Epithelial cell of prostate (primary cell): ENCODE data around the gene IRGQ.
"Not testable (repeated sequence)": the region's sequence is repeated elsewhere in the genome, so short reads cannot be mapped to it uniquely, and the experiment has no call there.

Source experiments
- DNase-seq: peaks from one replicate; pipeline ENCODE4 v3.0.0-alpha.2; 2011; ENCODE audit warnings: low read depth, low spot score
- H3K27ac ChIP-seq: fragments of 450-650 bp; 2 replicates; pipeline ENCODE4 v1.5.1; 2017; ENCODE audit warnings: mild to moderate bottlenecking

IRGQ gene

GRCh38 chr19:43605875-43606568 lies 10.1 kb upstream of the IRGQ start:
- DNase-seq: no peak
- peak overlapping the region; percentile 60 for H3K27ac ChIP-seq

DNA sequence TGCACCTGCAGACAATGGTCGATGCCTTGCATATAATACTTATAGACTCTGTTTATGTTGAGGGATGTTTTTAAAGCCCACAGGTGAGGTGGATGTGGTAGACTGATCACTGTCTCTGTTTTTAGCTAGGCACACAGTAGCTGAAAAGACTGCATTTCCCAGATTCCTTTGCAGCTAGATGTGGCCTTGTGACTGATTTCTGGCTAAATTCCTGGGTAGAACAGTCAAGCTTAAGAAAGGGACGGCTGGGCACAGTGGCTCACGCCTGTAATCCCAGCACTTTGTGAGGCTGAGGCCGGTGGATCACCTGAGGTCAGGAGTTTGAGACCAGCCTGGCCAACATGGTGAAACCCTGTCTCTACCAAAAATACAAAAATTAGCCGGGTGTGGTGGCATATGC lies 4.4 kb upstream of the IRGQ start:
- not testable (repeated sequence) for DNase-seq, H3K27ac ChIP-seq

DNA sequence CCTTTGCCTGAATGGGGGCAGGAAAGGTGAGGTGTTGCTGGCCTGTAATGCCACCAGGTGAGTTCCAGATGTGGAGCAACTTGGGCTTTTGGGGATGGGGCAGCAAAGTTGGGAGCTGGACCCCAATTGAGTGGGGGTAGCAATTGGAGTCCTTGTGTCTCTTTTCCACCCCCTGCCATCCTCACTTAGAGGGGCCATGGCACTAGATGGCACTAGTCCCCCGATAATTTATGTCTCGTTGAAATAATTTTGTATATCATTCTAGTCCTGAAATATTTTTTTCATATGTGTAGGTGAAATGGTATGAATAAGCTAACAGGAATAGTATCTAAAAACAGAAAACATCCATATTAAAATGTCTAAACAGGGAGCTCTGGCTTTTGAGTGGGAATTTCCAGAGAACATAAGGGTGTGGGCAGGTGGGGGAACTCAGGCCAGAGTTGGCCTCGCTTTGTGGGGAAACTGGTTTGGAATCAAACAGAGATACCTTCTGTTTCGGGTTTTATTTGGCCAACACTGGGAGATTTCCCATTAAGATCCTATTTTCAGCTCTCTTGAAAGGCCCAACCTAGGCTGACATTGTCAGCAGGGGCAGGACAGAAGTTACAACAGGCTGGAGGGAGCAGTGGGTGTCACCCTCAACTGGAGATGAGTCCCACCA lies 3.8 kb upstream of the IRGQ start:
- H3K27ac ChIP-seq: no peak overlapping the region
- DNase-seq: no peak

- H3K27ac ChIP-seq: no peak overlapping the region
- no peak for DNase-seq
Measured at GRCh38 chr19:43598445-43599240, 2.7 kb upstream of the IRGQ start.

DNA sequence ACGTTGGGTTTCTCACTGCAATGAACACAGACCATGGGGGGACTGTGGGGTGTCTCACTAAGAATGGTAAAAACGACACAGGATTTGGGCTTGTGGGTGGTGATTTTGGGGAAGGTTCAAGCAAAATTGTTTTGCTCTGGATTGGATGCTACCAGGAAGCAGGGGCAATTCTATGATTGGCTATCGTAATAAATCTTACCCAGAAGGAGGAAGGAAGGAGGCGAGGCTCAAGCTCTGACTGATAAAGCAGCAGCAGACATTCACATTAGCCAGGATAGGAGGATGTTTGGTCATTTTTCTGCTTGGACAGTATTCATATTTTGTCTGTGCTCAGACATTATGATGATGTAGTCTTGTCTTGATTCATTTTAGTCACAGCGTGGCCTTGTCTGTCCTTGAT lies 1.9 kb upstream of the IRGQ start:
- DNase-seq: no peak
- H3K27ac ChIP-seq: no peak overlapping the region

DNA sequence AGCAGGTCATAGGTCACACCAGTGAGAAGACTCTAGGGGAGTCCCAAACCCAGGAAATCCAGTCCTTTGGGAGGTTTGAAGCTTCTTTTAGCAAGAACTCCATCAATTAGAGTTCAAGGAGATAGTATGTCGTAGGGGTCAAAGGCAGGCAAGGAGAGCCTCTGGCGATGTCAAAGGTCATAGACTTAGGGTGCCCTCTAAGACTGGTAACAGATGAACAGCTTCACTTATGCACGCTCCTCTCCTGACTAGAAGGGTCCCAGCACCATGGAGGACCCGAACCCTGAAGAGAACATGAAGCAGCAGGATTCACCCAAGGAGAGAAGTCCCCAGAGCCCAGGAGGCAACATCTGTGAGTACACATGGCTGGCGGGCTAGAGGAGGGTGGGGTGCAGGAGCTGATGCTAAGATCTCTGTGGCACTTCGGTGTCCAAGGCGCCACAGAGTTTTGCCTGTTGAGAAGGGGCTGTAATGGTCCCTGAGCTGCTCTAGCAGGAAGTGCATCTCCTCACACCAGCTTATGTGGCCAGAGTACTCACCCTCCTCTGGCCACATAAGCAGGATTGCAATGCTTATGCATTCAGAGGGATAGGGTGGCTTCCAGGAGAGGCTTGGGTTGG lies 1.0 kb upstream of the IRGQ start:
- H3K27ac ChIP-seq: peak overlapping the region; percentile 88
- no peak for DNase-seq

- peak overlapping the region; percentile 88 for H3K27ac ChIP-seq
- DNase-seq: no peak
Measured at GRCh38 chr19:43595605-43595998, 332 bp downstream of the IRGQ start.

GRCh38 chr19:43594710-43595604 lies 977 bp downstream of the IRGQ start:
- DNase-seq: peak; percentile 14
- H3K27ac ChIP-seq: peak overlapping the region; percentile 88

- H3K27ac ChIP-seq: no peak overlapping the region
- DNase-seq: no peak
Measured at GRCh38 chr19:43594081-43594697, 1.7 kb downstream of the IRGQ start.

- H3K27ac ChIP-seq: no peak overlapping the region
- no peak for DNase-seq
Measured at GRCh38 chr19:43592800-43593350, 3.1 kb downstream of the IRGQ start.

- no peak for DNase-seq
- H3K27ac ChIP-seq: no peak overlapping the region
Measured at GRCh38 chr19:43591904-43592772, 3.8 kb downstream of the IRGQ start.

DNA sequence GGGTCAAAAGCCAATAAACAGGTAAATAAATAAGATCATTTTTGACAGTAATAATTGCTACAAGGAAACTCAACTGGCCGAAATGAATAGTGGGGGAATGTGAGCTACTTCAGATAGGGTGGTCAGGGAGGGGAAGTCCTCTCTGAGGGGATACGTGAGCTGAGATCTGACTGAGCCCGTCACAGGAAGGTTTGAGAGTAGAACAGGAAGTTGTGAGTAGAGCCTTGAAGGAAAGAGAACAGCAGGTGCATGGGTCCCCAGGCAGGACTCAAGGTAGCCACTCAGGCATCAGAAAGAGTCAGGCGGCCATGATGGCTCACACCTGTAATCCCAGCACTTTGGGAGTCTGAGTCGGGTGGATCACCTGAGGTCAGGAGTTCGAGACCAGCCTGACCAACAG lies 6.3 kb downstream of the IRGQ start:
- no peak for DNase-seq
- H3K27ac ChIP-seq: no peak overlapping the region

DNA sequence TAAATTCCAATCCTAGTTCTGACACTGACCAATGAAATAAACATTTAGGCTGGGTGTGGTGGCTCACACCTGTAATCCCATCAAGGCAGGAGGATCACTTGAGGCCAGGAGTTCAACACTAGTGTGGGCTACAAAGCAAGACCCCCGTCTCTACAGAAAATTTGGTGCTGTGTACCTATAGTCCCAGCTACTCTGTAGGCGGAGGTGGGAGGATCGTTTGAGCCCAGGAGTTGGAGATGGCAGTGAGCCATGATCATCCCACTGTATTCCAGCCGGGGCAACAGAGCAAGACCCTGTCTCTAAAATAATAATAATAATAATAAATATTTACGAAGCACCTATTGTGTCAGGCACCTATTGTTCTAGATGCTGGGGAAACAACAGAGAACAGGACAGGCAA lies 6.7 kb downstream of the IRGQ start:
- H3K27ac ChIP-seq: no peak overlapping the region
- no peak for DNase-seq

- not testable (repeated sequence) for DNase-seq, H3K27ac ChIP-seq
Measured at GRCh38 chr19:43587029-43587428, 8.9 kb downstream of the IRGQ start.

DNA sequence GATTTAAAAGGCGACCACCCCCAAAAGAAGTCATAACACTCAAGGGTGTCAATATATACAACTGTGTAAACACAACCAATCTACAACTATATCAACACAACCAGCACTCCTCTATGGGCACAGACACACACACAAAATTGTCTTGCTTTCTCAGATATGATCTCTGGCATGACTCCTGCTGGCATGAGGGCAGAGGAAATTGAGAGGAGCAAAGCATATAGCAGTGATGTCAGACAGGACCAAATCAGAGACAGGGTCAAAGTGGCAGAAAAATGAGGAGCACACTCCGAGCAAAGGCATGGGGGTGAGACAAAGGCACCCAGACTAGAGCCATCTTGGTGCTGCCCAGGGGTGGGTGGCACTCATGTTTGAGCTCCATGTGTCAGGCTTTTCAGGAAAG lies 9.6 kb downstream of the IRGQ start:
- DNase-seq: no peak
- H3K27ac ChIP-seq: no peak overlapping the region

DNA sequence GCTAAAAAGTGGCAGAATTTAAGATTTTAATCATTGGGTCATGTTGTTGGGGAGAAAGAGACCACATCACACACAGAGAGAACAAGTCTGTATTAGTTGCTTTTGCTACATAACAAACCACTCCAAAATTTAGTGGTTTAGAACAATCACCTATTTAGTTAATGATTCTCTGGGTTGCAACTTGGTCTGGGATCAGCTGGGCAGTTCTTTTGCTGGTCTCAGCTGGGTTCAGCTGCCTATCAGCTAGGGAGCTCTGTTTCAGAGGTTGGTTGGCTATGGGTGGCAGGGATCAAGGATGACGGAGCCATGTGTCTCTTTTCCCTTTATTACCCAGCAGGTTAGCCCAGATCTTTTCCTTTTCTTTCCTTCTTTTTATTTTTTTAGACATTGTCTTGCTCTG lies 11.4 kb downstream of the IRGQ start:
- no peak for DNase-seq
- H3K27ac ChIP-seq: no peak overlapping the region

DNA sequence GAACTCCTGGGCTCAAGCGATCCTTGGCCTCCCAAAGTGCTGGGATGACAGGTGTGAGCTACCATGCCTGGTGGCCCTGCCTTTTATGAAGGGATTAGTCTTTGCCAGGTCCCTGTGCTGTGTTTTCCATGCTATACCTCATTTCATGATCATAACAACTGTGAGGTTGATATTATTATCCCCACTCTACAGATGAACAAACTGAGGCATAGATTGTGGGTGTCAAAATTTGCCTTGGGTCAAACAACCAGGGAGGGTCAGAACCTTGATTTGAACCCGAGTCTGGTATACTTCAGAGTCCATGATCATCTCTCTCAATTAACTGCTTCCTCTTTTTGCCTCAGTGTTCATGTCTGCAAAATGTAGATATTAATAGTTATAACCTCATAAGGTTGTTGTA lies 13.4 kb downstream of the IRGQ start:
- no peak for DNase-seq
- no peak overlapping the region for H3K27ac ChIP-seq

- H3K27ac ChIP-seq: no peak overlapping the region
- no peak for DNase-seq
Measured at GRCh38 chr19:43581467-43581866, 14.5 kb downstream of the IRGQ start.
